Keratinocyte (primary cell): ENCODE results near the gene CLCN1. TPM values are rescaled to one million over a fixed set of nuclear protein-coding genes. Genes with fewer than 3 reads are reported as not detected.
A peak's percentile ranks its signal among the peaks of the same experiment; 100 is the strongest.

Source experiments
- DNase-seq: peaks from one replicate; pipeline ENCODE4 v3.0.0-alpha.2; 2011; ENCODE audit warnings: low read depth, missing footprints, low spot score
- FAIRE-seq: peaks from 2 replicates; lab custom pipeline; 2011; peaks lifted over from hg19 to GRCh38; lab: Jason Lieb, UNC
- H2AFZ ChIP-seq: 2 replicates; pipeline ENCODE4 v1.6.0; 2012; ENCODE audit warnings: low read length, control low read depth, inconsistent platforms; ENCODE audit not compliant: control insufficient read depth
- H3K27ac ChIP-seq: 2 replicates; pipeline ENCODE4 v1.5.1; 2011; ENCODE audit warnings: low read length; ENCODE audit not compliant: control insufficient read depth, insufficient read depth
- H3K27me3 ChIP-seq: 3 replicates; pipeline ENCODE4 v1.6.0; 2011; ENCODE audit warnings: low read length; ENCODE audit not compliant: control insufficient read depth, insufficient read depth; ENCODE audit errors: extremely low read depth
- H3K36me3 ChIP-seq, 2 experiments: 2 replicates in 1 of 2; 3 replicates in 1 of 2; pipeline ENCODE4 v1.5.1; 2011; ENCODE audit warnings: low read length in 2 of 2, mild to moderate bottlenecking in 1 of 2; ENCODE audit not compliant: control insufficient read depth in 2 of 2, insufficient read depth in 2 of 2; ENCODE audit errors: extremely low read depth in 1 of 2
- H3K4me1 ChIP-seq: 3 replicates; pipeline ENCODE4 v1.5.1; 2011; ENCODE audit warnings: low read length; ENCODE audit not compliant: control insufficient read depth, insufficient read depth; ENCODE audit errors: extremely low read depth
- H3K4me2 ChIP-seq: 3 replicates; pipeline ENCODE4 v1.6.0; 2011; ENCODE audit warnings: low read depth, low read length; ENCODE audit not compliant: control insufficient read depth, insufficient read depth; ENCODE audit errors: extremely low read depth
- H3K4me3 ChIP-seq, 3 experiments: fragments of 200-600 bp in 1 of 3; sonication (generic) in 1 of 3; 2 replicates in 2 of 3; 3 replicates in 1 of 3; pipeline ENCODE4 v1.5.1; 2011 to 2016; ENCODE audit warnings: low read length in 3 of 3, mild to moderate bottlenecking in 3 of 3, control low read depth in 2 of 3, inconsistent platforms in 1 of 3, low read depth in 1 of 3, mixed read lengths in 1 of 3, mixed run types in 1 of 3, moderate library complexity in 1 of 3; ENCODE audit not compliant: control insufficient read depth in 2 of 3, insufficient read depth in 2 of 3; ENCODE audit errors: extremely low read depth in 1 of 3
- H3K79me2 ChIP-seq: 2 replicates; pipeline ENCODE4 v1.6.0; 2012; ENCODE audit warnings: low read length; ENCODE audit not compliant: control insufficient read depth, insufficient read depth
- H3K9ac ChIP-seq: 3 replicates; pipeline ENCODE4 v1.6.0; 2011; ENCODE audit warnings: low read length; ENCODE audit not compliant: control insufficient read depth, insufficient read depth; ENCODE audit errors: extremely low read depth
- H3K9me1 ChIP-seq: 3 replicates; pipeline ENCODE4 v1.6.0; 2011; ENCODE audit warnings: low read length; ENCODE audit not compliant: control insufficient read depth, insufficient read depth; ENCODE audit errors: extremely low read depth
- H3K9me3 ChIP-seq: 2 replicates; pipeline ENCODE4 v1.5.1; 2012; ENCODE audit warnings: low read depth, low read length; ENCODE audit not compliant: control insufficient read depth
- H4K20me1 ChIP-seq: 3 replicates; pipeline ENCODE4 v1.6.0; 2011; ENCODE audit warnings: low read length; ENCODE audit not compliant: control insufficient read depth, insufficient read depth; ENCODE audit errors: extremely low read depth
- EZH2 ChIP-seq: IDR thresholded peaks from one replicate; pipeline ENCODE4 v1.6.1; 2012; ENCODE audit warnings: inconsistent platforms, mild to moderate bottlenecking, low read length, moderate library complexity
- dilution Hi-C: fragments of 300-500 bp; cut with MboI; formaldehyde crosslinking; loops from one replicate; pipeline ENCODE4 v1.7.0; 2020; ENCODE audit warnings: low sequenced_read_pairs; ENCODE audit not compliant: extremely low pct_ligation_motif_present
- polyA plus RNA-seq, 5 experiments: library from polyadenylated mRNA; depleted of rRNA in 3 of 5; stranded (reverse) in 3 of 5; stranded (forward) in 1 of 5; unstranded in 1 of 5; fragments of >200 nt; gene quantifications; 1 replicate in 1 of 5; 2 replicates in 3 of 5; 3 replicates in 1 of 5; pipeline versions ENCODE4 v1.2.1 to v1.2.3, GENCODE V29; 2011 to 2012; ENCODE audit warnings: missing spikeins in 2 of 5, low read depth in 1 of 5, low replicate concordance in 1 of 5
- TF ChIP-seq, protein P1 (sequence below), 3 experiments: IDR thresholded peaks in 1 of 3; conservative IDR thresholded peaks in 1 of 3; optimal IDR thresholded peaks in 1 of 3; 2 replicates in 2 of 3; 3 replicates in 1 of 3; pipeline versions ENCODE3 to v1.5.1; 2011; ENCODE audit warnings: low read length in 3 of 3, mild to moderate bottlenecking in 3 of 3, moderate library complexity in 2 of 3, control low read depth in 1 of 3, inconsistent platforms in 1 of 3; ENCODE audit not compliant: insufficient read depth in 2 of 3; ENCODE audit errors: extremely low read depth in 1 of 3

CLCN1 gene
- polyA plus RNA-seq, 1 donor (not counting 4 experiments of a cell fraction or from before 2014, with no cell fraction given), result not detected

DNA sequence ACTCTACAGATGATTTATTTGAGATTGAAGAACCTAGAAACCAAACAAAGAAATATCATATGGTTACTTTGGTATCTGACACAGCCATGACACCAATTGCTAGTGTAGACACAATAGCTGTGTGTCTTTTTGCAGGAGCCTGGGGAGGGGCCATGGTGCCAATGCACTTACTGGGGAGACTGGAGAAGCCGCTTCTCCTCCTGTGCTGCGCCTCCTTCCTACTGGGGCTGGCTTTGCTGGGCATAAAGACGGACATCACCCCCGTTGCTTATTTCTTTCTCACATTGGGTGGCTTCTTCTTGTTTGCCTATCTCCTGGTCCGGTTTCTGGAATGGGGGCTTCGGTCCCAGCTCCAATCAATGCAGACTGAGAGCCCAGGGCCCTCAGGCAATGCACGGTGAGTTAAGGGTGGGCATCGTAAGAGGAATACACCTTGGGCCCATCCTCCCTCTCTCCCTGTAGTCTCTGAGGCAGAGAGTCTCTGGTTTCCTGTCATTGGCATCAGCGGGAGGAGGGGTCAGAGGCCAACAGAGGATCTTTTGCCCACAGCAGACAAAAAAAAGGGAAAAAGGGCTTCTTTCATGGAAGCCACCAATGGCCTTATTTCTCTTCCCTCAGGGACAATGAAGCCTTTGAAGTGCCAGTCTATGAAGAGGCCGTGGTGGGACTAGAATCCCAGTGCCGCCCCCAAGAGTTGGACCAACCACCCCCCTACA, 29.9 kb upstream of the CLCN1 start:
- H3K4me1 ChIP-seq, result peaks cover 39% of the 10 kb centered on the region
- H3K27me3 ChIP-seq, result no peaks in the 10 kb centered on the region
- DNase-seq (no peak), FAIRE-seq (no peak)
- no peaks in the 10 kb centered on the region for H3K9me1 ChIP-seq
- no peaks in the 10 kb centered on the region for H3K9me3 ChIP-seq
- no peaks in the 10 kb centered on the region for H4K20me1 ChIP-seq
- peak overlapping the region; percentile 67 for H3K4me2 ChIP-seq
- H3K27ac ChIP-seq, result peak overlapping the region; percentile 17
- dilution Hi-C loops, result no loop called here
- peaks cover 27% of the 10 kb centered on the region for H3K79me2 ChIP-seq
- no peak for TF ChIP-seq EZH2
- TF ChIP-seq, protein P1, sequence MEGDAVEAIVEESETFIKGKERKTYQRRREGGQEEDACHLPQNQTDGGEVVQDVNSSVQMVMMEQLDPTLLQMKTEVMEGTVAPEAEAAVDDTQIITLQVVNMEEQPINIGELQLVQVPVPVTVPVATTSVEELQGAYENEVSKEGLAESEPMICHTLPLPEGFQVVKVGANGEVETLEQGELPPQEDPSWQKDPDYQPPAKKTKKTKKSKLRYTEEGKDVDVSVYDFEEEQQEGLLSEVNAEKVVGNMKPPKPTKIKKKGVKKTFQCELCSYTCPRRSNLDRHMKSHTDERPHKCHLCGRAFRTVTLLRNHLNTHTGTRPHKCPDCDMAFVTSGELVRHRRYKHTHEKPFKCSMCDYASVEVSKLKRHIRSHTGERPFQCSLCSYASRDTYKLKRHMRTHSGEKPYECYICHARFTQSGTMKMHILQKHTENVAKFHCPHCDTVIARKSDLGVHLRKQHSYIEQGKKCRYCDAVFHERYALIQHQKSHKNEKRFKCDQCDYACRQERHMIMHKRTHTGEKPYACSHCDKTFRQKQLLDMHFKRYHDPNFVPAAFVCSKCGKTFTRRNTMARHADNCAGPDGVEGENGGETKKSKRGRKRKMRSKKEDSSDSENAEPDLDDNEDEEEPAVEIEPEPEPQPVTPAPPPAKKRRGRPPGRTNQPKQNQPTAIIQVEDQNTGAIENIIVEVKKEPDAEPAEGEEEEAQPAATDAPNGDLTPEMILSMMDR (optimal IDR thresholded peaks at IDR 0.05 in 1 of 3, IDR thresholded peaks at IDR 0.05 in 1 of 3, conservative IDR thresholded peaks at IDR 0.05 in 1 of 3; ENCODE audit: extremely low read depth in 1 of 3, insufficient read depth in 2 of 3, low read length in 3 of 3), result no peak
- peaks cover 2 to 5% of the 10 kb centered on the region in 2 experiments for H3K36me3 ChIP-seq
- H3K9ac ChIP-seq, result peak overlapping the region; percentile 9
- peak overlapping the region; percentile 51 for H2AFZ ChIP-seq
- peak overlapping the region; percentile 45 to 67 (median 47) for H3K4me3 ChIP-seq

DNA sequence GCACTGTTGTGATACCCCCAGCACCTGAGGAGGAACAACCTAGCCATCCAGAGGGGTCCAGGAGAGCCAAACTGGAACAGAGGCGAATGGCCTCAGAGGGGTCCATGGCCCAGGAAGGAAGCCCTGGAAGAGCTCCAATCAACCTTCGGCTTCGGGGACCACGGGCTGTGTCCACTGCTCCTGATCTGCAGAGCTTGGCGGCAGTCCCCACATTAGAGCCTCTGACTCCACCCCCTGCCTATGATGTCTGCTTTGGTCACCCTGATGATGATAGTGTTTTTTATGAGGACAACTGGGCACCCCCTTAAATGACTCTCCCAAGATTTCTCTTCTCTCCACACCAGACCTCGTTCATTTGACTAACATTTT, 29.4 kb upstream of the CLCN1 start:
- Histone ChIP-seq H3K9me1 (no peaks in the 10 kb centered on the region), H3K27me3 (no peaks in the 10 kb centered on the region), H3K4me1 (peaks cover 39% of the 10 kb centered on the region), H4K20me1 (no peaks in the 10 kb centered on the region), H3K27ac (no peak overlapping the region), H3K4me2 (no peak overlapping the region), H3K79me2 (peaks cover 32% of the 10 kb centered on the region), H3K9ac (no peak overlapping the region), H3K36me3 (peaks cover 2 to 10% of the 10 kb centered on the region in 2 experiments), H3K4me3 (no peak overlapping the region), H3K9me3 (no peaks in the 10 kb centered on the region), H2AFZ (no peak overlapping the region)
- dilution Hi-C loops, result no loop called here
- TF ChIP-seq, protein P1 (optimal IDR thresholded peaks at IDR 0.05 in 1 of 3, IDR thresholded peaks at IDR 0.05 in 1 of 3, conservative IDR thresholded peaks at IDR 0.05 in 1 of 3; ENCODE audit: extremely low read depth in 1 of 3, insufficient read depth in 2 of 3, low read length in 3 of 3), result no peak
- TF ChIP-seq EZH2, result no peak
- FAIRE-seq (no peak), DNase-seq (no peak)
